T-helper 1 cell (primary cell): ENCODE results near the gene UQCRC1.

Experiments used
- DNase-seq, 5 donors: peaks; one replicate each; pipeline ENCODE4 v3.0.0-alpha.2; 2012 to 2020
- total RNA-seq, 4 donors: gene quantifications; one replicate each; lab custom pipeline; 2026; lab: John Stamatoyannopoulos, UW

UQCRC1 gene
- total RNA-seq, result 33.8 to 50.6 (median 44.6) reads per million in 4 donors

GRCh38 chr3:48609088-48610005, at the start of gene UQCRC1:
Gene UQCRC1 (minus strand): TSS chr3:48609646. CDS start chr3:48609620, 26 bp downstream.
- DNase-seq, result peak; percentile 85 to 94 (median 87)

- DNase-seq, result peak in 3 of 5 donors; percentile 17 to 44 (median 19)
These were observed 47.4 kb upstream of the UQCRC1 start for GRCh38 chr3:48656841-48657281.

GRCh38 chr3:48656061-48656840, 46.8 kb upstream of the UQCRC1 start:
- peak; percentile 67 to 91 (median 79) for DNase-seq

- peak in 3 of 5 donors; percentile 43 to 72 (median 43) for DNase-seq
These were observed 46.2 kb upstream of the UQCRC1 start for GRCh38 chr3:48655606-48656005.

- no peak for DNase-seq
These were observed 45.6 kb upstream of the UQCRC1 start for GRCh38 chr3:48655063-48655462.

- DNase-seq, result no peak
These were observed 43.7 kb upstream of the UQCRC1 start for GRCh38 chr3:48652923-48653715.

GRCh38 chr3:48651771-48652170, 42.3 kb upstream of the UQCRC1 start:
- DNase-seq, result no peak

GRCh38 chr3:48650723-48651122, 41.3 kb upstream of the UQCRC1 start:
- no peak for DNase-seq

GRCh38 chr3:48648188-48648850, 38.9 kb upstream of the UQCRC1 start:
- DNase-seq, result no peak

- no peak for DNase-seq
These were observed 38.3 kb upstream of the UQCRC1 start for GRCh38 chr3:48647714-48648113.

- no peak for DNase-seq
These were observed 35.7 kb upstream of the UQCRC1 start for GRCh38 chr3:48644898-48645760.

GRCh38 chr3:48642605-48643004, 33.2 kb upstream of the UQCRC1 start:
- no peak for DNase-seq

- no peak for DNase-seq
These were observed 31.9 kb upstream of the UQCRC1 start for GRCh38 chr3:48641396-48641795.

- no peak for DNase-seq
These were observed 30.6 kb upstream of the UQCRC1 start for GRCh38 chr3:48639944-48640606.

- DNase-seq, result no peak
These were observed 27.9 kb upstream of the UQCRC1 start for GRCh38 chr3:48637305-48637704.

- no peak for DNase-seq
These were observed 26.8 kb upstream of the UQCRC1 start for GRCh38 chr3:48636149-48636655.

- DNase-seq, result peak; percentile 85 to 96 (median 89)
These were observed 26.0 kb upstream of the UQCRC1 start, which contains the start of gene SLC26A6 for GRCh38 chr3:48635222-48636021. Gene SLC26A6 (minus strand): TSS chr3:48635461. CDS start chr3:48635393, 68 bp downstream.

- peak in 3 of 5 donors; percentile 24 to 36 (median 29) for DNase-seq
These were observed 25.3 kb upstream of the UQCRC1 start for GRCh38 chr3:48634661-48635221.

GRCh38 chr3:48633743-48634142, 24.3 kb upstream of the UQCRC1 start:
- no peak for DNase-seq
